Measurements from ENCODE around the gene TMEM176A.
"Not testable (repeated sequence)": the region's sequence is repeated elsewhere in the genome, so short reads cannot be mapped to it uniquely, and the experiment has no call there.

The TMEM176A gene

DNA sequence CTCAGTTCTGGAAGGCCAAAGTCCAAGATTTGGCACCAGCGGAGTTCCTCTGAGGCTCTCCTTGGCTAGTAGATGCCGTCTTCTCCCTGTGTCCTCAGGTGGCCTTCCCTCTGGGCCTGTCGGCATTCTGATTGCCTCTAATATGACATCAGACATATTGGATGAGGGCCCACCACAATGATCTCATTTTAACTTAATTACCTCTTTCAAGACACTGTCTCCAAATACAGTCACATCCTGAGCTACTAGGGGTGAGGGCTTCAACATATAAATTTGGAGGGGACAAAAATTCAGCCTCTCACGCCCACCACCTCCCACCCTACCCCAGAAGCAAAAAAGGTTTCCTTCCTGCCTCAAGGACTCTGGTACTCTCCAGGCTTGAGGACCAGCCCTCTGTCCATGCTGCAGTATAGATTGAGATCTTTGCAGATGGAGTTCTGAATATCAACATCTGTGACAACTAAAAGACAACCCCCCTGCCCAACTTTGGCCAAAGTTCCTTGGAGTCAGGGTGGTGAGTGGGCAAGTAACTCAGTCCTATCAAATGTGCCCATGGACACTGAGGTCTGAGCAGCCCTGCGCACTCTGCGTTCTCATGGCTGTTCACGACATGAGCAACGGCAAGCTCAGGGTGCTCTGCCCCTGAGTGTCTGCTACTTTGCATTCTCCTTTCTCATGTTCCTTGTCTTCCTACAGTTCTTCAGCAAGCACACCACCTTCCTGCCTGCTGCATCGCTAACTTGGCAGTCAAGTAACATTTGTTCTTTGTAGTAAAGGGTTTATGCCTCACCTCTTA, 11.9 kb upstream of the TMEM176A start:
- DNase-seq (ENCODE audit: low read depth in 2 of 2): no peak

- DNase-seq (ENCODE audit: low read depth in 2 of 2): no peak
Measured at GRCh38 chr7:150790416-150791075, 10.0 kb upstream of the TMEM176A start.

DNA sequence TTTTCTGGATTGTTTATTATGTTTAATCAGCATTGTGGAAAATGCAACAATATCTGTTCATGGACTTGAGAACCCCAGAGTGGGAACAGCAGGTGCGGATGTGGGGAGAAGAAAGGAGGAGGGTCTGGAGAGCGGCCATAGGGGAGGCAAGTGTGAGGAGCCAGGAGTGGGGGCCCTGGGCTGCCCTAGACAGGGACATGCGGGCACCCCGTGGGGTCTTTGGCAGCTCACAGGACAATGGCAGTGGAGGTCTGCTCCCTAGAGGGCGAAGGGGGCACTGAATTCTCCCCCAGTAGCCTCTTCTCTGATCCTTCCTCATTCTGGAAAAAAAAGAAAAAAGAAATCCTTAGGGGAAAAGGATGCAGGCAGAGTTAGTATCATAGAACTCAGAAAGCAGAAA, 9.3 kb upstream of the TMEM176A start:
- DNase-seq (ENCODE audit: low read depth in 2 of 2): no peak

DNA sequence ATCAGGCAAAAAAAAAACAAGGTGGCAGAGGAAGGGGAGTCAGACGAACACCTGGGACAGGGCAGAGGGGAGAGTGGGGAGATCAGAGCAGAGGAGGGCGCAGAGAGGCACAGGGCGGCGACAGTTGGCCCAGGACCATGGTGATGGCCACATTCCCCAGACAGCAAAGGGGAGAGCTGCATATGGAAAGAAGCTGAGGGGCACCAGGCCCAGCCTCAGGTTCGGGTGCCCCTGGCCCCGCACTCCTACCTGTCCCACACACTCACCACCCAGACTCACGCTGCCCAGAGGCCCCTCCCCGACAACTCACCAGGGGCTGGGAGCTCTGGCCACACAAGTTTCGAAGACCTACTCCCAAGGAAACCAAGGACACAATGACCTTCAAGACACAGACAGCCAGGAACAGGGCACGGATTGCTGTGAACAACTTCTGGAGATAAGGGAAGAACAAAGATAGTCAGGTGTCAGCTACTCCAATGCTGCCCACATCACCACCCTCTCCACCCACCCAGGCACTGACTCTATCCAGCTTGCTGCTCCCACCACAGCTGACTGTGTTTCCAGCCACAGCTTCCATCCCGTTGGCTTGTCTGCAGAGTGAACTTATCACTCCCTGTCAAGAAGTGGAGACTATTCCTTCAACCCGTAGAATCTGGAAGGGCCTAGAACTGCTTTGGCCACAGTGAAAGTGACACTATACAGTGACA, 8.7 kb upstream of the TMEM176A start:
- DNase-seq (ENCODE audit: low read depth in 2 of 2): no peak

DNA sequence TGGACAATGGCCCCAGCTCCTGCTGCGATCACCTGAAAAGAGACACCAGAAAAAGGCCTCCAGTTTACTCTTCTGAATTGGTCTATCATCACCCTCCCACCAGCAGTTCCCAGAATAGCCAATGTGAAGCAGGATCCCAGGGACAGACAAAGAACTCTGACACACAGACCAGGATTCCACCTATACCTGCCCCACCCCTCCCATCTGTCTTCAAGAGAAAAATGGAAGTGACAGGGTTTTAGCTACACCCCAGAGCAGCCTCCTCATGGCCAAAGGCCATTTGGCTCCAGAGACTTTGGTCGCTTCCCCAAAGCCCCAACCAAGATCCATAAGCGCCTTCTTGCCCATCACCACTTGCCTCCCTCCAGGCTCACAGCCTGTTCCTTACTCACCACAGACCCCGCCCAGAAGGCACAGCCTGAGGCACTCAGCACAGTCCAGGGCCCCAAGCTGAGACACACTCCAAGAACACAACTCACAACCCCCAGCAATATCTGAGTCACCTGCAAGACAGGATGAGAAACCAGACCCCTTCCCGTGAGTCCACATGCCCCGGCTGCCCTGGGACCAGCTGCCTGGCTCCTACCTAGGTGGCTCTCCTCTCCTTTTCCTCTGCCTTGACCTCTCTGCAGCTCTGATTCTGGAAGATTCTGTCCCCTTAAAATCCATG, 6.9 kb upstream of the TMEM176A start:
- no peak for DNase-seq (ENCODE audit: low read depth in 2 of 2)

- DNase-seq (ENCODE audit: low read depth in 2 of 2): no peak
Measured at GRCh38 chr7:150797661-150798060, 2.9 kb upstream of the TMEM176A start.

GRCh38 chr7:150799156-150799555, 1.4 kb upstream of the TMEM176A start:
- no peak for DNase-seq (ENCODE audit: low read depth in 2 of 2)

GRCh38 chr7:150799741-150800580, 608 bp upstream of the TMEM176A start, which contains the start of gene TMEM176B:
Gene TMEM176B, minus strand, starts transcription at chr7:150800364. Its CDS starts 3,795 bp downstream, at chr7:150796569.
- no peak for DNase-seq (ENCODE audit: low read depth in 2 of 2)

GRCh38 chr7:150801242-150801945, 825 bp downstream of the TMEM176A start:
- no peak for DNase-seq (ENCODE audit: low read depth in 2 of 2)

- no peak for DNase-seq (ENCODE audit: low read depth in 2 of 2)
Measured at GRCh38 chr7:150801946-150802771, 1.6 kb downstream of the TMEM176A start.

DNA sequence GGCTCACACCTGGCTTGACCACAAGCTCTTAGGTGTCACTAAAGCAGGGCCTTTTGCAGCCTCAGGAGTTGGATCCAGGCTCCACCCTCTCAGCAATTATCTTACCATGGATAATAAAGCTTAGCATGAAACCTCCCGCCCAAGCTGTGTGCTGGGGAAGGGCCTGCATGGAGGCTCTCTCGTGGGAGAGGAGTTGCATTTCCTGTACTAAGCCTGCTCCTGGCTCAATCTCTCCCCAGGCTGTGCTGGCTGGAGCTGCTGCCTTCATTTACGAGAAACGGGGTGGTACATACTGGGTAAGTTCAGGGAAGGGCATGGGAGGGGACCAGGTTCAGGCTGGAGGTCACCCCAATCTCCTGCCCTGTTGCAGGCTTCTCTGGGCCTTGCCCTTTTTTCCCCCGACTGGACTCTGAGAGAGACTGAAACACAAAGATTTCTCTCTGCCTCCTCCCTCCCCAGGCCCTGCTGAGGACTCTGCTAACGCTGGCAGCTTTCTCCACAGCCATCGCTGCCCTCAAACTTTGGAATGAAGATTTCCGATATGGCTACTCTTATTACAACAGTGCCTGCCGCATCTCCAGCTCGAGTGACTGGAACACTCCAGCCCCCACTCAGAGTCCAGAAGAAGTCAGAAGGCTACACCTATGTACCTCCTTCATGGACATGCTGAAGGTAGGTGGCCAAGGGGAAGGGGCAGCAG, 2.7 kb downstream of the TMEM176A start:
- DNase-seq (ENCODE audit: low read depth in 2 of 2): no peak

- DNase-seq (ENCODE audit: low read depth in 2 of 2): no peak
Measured at GRCh38 chr7:150804802-150805201, 4.2 kb downstream of the TMEM176A start.

GRCh38 chr7:150805864-150806263, 5.3 kb downstream of the TMEM176A start:
- DNase-seq (ENCODE audit: low read depth in 2 of 2): no peak

GRCh38 chr7:150806454-150806853, 5.9 kb downstream of the TMEM176A start:
- no peak for DNase-seq (ENCODE audit: low read depth in 2 of 2)

DNA sequence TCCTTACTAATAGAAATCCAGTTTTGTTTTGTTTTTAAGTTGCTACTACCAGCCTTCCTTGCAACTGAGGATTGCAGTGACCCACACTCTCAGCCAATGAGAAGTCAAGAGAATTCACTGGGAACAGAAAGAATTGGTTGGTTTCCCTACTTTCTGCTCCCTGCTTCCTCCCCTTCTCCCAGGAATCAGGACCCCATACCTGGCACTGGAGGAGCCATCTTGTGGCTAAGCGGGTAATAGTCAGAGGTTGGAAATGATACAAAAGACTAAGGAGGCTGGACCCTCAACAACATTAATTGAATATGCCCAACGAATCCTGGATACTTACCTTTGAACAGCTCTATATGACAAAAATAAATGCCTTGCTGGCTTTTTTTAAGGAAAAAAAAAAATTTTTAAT, 6.3 kb downstream of the TMEM176A start:
- no peak for DNase-seq (ENCODE audit: low read depth in 2 of 2)

GRCh38 chr7:150807616-150808438, 7.3 kb downstream of the TMEM176A start:
- DNase-seq (ENCODE audit: low read depth in 2 of 2): not testable (repeated sequence)

- DNase-seq (ENCODE audit: low read depth in 2 of 2): no peak
Measured at GRCh38 chr7:150814328-150815001, 13.9 kb downstream of the TMEM176A start.
